GM21526 (cell line): ENCODE measurements around the gene MCRIP1.
A peak's percentile ranks its signal among the peaks of the same experiment; 100 is the strongest.

ENCODE experiments used
- ATAC-seq: cut with Tn5 transposase; IDR thresholded peaks from one replicate; pipeline ENCODE4 v1.9.1; 2021; ENCODE audit warnings: moderate library complexity; ENCODE audit not compliant: unreplicated experiment, low FRiP score

MCRIP1 gene

DNA sequence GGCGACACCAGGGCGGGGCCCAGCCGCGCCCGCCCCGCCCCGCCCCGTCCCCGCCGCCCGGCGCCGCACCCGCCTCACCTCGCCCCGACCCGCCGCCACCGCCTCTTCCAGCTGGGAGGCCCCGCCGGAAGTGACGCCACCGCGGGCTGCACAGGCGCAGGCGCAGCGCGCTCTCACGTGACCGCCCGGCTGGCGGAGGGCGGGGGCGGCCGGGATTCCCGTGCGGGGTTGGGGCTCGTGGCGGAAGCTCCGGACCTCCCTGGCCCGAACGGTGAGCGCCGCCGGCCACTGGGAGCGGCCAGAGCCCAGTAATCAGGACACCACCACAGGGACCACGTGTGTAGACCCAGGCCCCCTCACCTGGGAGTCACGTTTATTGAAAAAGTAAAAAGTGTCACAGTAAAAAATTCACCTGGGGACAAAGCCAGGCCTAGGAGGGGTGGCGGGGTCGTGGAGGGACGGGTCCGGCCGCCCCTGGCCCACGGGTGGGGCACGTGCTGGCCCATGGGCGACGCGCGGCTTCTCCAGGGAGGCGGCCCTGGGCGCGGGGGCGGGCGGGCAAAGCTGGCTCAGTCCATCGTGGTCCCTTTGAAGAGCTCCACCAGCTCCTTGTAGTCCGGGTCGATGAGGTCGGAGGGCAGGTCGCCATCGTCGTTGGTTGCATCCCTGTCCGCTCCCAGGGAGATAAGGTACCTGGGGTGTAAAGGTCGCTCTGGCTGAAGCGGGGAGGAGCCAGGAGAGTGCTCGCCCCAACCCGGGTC lies at the start of gene MCRIP1:
Gene MCRIP1, minus strand, starts transcription at position 132 of the 761 bp plus-strand sequence. CDS start 8,785 bp downstream, outside the sequence.
- ATAC-seq, result peak; percentile 59

DNA sequence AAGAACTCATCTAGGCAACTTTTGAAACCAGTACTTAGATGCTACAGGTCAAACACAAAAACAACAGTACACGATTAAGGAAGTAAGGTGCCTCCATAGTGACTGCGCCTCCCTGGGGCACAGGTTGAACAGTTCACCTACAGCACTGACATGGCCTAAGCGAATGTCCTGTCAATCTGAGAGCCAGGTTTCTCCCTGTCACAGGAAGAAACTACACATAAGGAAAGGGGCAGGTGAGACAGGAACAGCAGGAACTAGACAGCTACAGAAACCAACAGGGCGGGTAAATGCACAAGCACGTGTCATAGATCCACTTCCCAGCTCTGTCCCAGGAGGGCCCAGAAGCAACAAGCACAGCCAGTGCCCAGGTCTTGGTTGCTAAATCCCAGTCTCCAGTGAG lies 46.0 kb upstream of the MCRIP1 start:
- no peak for ATAC-seq

DNA sequence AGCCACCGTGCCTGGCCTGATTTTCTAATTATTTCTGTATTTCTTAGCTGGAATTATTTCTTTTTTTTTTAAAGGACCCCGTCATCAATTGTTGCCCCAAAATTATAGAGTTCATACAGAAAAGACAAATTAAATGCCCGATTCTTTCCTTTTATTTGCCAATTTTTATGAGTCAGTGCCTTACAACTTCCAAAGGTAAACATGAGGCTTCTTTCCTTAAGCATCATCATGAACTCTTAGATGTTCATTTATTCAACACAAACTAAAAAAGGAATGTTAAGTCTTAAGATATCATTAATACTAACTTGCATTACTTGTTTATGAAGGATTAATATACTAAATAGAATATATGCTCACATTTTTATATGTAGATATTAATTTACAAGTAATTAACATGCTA lies 45.2 kb upstream of the MCRIP1 start:
- no peak for ATAC-seq

- ATAC-seq, result no peak
Observed at GRCh38 chr17:81877569-81877968, 44.5 kb upstream of the MCRIP1 start.

- peak; percentile 40 for ATAC-seq
Observed at GRCh38 chr17:81871387-81872230, 38.5 kb upstream of the MCRIP1 start.

- peak; percentile 9 for ATAC-seq
Observed at GRCh38 chr17:81870981-81871386, 37.9 kb upstream of the MCRIP1 start, which contains the start of gene ARHGDIA. Gene ARHGDIA (minus strand): TSS chr17:81871337. CDS start chr17:81869930, 1,407 bp downstream.

GRCh38 chr17:81870131-81870980 lies 37.3 kb upstream of the MCRIP1 start:
- ATAC-seq, result peak; percentile 13

DNA sequence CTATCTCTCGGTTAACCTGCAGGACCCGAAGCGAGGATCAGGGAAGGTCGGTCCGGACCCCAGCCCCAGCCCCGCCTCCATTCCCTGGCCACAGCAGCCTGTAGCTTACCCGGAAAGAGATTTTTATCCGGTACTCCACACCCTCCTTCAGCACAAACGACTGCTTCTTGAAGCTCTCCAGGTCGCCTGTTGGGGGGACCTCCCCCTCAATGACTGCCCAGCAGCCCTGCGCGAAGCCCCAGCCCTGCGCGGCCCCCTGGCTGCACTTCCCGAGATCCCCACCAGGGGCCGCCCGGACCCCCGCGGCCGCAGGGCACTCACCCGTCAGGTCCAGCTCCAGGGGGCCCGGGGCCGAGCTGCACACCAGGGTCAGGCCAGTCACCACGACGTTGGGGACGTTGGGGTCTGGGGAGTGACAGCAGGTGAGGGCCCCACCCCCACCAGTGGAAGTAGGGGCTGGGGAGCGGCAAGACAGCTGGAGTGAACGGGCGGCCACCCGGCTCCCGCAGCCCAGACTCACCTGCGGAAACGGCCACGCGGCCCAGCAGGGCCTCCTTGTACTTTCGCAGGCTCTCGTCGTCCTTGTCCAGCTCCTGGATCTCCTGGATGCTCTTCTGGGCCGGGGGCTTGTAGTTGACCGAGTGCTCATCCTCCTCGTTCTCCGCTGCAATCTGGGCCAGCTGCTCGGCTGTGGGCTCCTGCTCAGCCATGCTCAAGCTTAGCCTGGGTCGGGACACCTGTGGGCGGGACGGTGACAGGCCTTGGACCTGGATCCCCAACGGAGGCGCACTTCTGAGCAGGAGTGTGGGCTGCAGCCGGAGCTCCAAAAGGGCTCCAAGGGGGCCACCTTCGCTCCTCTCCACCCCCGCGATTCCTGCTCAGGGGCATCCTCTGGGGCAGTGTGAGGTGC lies 36.4 kb upstream of the MCRIP1 start:
- ATAC-seq, result no peak

- ATAC-seq, result no peak
Observed at GRCh38 chr17:81868674-81869220, 35.7 kb upstream of the MCRIP1 start.

GRCh38 chr17:81867991-81868673 lies 35.0 kb upstream of the MCRIP1 start:
- ATAC-seq, result no peak

DNA sequence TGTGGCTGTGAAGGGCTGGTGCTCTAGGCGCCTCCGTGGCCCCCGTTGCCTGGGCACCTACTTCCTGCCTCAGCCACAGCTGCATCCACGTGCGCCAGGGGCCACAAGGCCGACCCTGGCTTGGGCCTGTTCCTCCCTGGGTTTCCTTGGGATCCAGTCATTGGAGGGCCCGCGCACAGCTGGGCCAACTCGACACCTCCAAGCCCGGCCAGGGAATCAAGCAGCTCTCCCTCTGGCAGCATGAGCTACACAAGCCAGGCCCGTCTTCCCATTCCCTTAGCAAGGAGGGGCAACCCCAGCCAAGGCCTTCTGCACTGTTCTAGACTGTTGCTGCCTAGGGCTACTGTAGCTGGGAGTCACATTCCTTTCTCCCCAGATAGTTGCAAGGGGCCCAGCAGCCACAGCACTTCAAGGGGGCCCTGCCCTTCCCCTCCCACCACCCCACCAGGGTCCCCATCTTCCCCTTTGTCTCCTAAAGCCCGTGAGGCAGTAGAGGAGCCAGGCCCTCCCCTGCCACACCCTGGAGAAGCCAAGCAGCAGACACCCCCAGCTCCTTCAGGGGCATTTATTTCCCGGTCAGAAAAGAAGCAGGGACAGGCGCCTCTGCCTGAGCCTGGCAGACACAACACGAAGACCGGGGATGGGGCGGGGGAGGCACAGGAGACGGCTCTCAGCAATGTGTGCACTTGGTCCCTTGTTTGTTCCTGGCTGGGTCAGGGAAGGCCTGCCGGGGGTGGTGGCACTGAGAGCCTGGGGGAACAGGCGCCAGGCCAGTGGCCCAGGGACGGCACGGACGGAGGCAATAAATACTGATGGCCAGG lies 34.3 kb upstream of the MCRIP1 start:
- no peak for ATAC-seq

DNA sequence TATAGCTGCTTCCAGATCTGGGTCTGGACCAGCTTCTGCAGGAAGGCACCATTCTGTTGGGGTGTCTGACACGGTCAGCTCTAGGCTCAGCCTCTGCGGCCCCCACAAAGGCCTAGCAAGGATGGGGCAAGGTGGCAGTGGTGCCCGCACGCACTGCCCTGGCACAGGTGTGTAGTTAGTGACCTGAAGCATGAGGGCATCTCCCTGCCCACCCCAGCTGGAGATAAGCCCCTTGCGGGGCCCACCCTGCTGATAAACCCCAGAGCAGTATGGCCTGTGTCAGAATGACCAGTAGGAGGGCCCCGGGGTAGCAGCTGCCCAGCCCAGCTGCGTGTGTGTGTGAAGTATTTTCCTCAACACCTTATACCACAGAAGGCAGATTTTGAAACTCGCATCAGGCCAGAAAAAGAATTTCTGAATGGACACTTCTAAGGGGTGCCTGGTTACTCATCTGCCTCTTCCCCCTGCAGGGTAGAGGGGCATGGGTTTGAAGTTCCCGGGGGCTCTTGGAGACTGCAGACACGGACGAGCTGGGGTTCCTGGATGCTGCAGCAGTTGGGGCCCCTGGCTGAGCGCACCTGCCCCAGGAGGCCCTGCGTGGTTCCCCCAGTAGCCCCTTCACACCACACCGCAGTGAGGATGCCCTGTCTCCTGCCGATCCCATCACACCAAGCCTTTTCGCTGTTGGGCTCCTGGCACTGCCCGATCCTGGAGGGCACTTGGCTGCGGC lies 33.5 kb upstream of the MCRIP1 start:
- no peak for ATAC-seq

GRCh38 chr17:81865733-81866439 lies 32.8 kb upstream of the MCRIP1 start:
- ATAC-seq, result no peak

DNA sequence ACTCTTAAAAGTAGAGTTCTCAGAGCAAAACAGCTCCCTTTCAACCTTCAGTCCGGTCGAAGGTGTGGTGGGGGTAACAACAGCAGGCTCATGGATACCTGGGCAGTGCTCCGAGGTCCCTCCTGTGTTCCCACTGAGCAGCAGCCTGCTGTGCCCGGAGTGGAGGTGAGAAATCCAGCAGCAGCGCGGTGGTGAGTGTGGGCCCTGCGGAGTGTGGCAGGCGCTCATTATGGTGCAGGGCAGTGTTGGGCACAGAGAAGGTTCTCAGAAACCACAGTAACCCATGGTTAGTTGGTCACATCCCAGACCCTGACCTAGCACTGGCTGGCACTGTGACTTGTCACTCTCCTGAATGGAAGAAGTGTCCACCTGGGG lies 32.3 kb upstream of the MCRIP1 start:
- ATAC-seq, result no peak

DNA sequence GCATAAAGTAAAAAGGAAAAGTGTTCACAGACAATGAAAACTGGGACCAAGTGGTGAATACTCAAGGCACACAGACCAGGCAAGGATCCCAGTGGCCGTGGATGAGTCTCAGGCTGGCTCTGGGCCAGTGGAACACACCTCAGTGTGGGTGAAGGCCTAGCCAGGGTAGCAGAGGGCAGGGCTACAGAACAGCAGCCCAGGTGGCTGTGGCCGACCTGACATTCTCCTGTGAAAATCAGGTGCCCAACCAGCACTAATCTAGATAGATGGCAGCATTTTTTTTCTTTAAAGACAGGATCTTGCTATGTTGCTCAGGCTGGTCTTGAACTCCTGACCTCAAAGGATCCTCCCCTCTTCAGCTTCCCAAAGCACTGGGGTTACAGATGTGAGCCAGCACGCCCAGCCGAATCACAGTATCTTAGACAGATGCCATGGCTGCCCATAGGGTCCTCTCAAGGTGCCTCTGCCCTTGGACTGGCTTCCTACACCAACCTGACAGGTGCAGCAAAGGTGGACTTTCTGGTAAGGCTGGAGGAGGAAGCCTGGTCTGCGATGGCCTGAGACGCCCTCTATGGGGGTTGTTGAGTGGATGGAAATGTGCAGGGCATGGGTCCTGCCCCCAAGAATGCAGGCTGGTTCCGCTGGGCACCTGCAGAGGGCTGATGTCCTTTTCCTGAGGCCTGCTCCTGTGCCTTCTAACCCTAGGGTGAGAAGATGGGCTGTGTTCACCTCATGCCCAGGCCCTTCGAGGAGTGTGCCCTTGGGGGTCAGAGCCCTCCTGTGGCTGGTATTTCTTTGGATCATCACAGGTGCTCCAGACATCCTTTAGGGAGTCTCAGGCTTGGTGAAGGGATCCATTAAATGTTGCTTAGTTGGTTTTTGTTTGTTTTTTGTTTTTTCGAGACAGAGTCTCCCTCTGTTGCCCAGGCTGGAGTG lies 31.0 kb upstream of the MCRIP1 start:
- no peak for ATAC-seq
